IMR-90 (cell line): ENCODE measurements around the gene FAM20C. TPM values are rescaled to one million over a fixed set of nuclear protein-coding genes. Genes with fewer than 3 reads are reported as not detected.

Experiments used
- ATAC-seq: fragments of 200-7000 bp; cut with Tn5 transposase; 2 replicates; pipeline ENCODE4 v1.9.1; 2020; ENCODE audit warnings: low read depth, mild to moderate bottlenecking, moderate library complexity
- BruUV-seq: library from RNA; stranded (reverse); fragments of 400-500 nt; replicated peaks from 2 replicates; lab custom pipeline; 2021; lab: Mats Ljungman, UMichigan
- CTCF ChIA-PET: fragments of 300-600 bp; formaldehyde crosslinking; extraction: SDS; loops from one replicate; lab custom pipeline; 2021; ENCODE audit warnings: antibody characterized with exemption; lab: Yijun Ruan, JAX
- POLR2A ChIA-PET: fragments of 300-600 bp; sonication (Branson Sonifier 250); formaldehyde crosslinking; loops from one replicate; lab custom pipeline; 2022; ENCODE audit warnings: antibody characterized with exemption; ENCODE audit not compliant: unreplicated experiment; lab: Charles Lee
- DNase-seq: peaks from one replicate; pipeline ENCODE4 v3.0.0; 2013
- H2AFZ ChIP-seq: replicated peaks from 2 replicates; pipeline ENCODE3; 2013; ENCODE audit warnings: low read length, mild to moderate bottlenecking; ENCODE audit not compliant: poor library complexity
- H2AK5ac ChIP-seq: 2 replicates; pipeline ENCODE4 v1.6.1; 2013; ENCODE audit warnings: low read depth, low read length, inconsistent platforms
- H2AK9ac ChIP-seq: replicated peaks from 2 replicates; pipeline ENCODE3; 2013; ENCODE audit warnings: mild to moderate bottlenecking, low read depth, low read length, moderate library complexity; ENCODE audit not compliant: poor library complexity
- H2BK120ac ChIP-seq: 2 replicates; pipeline ENCODE4 v1.6.1; 2013; ENCODE audit warnings: low read depth, low read length, inconsistent platforms
- H2BK15ac ChIP-seq: 3 replicates; pipeline ENCODE4 v1.6.1; 2013; ENCODE audit warnings: low read depth, low read length, inconsistent platforms
- H2BK20ac ChIP-seq: 2 replicates; pipeline ENCODE4 v1.6.1; 2013; ENCODE audit warnings: low read depth, mild to moderate bottlenecking, inconsistent platforms, low read length, moderate library complexity
- H2BK5ac ChIP-seq: 2 replicates; pipeline ENCODE4 v1.6.1; 2013; ENCODE audit warnings: mild to moderate bottlenecking, low read depth, low read length, inconsistent platforms; ENCODE audit not compliant: poor library complexity, severe bottlenecking
- H3K14ac ChIP-seq: replicated peaks from 2 replicates; pipeline ENCODE4 v1.6.1; 2013; ENCODE audit warnings: low read depth, low read length, inconsistent platforms
- H3K18ac ChIP-seq: 2 replicates; pipeline ENCODE4 v1.6.1; 2013; ENCODE audit warnings: low read depth, low read length, control low read depth
- H3K23ac ChIP-seq: 2 replicates; pipeline ENCODE4 v1.6.1; 2013; ENCODE audit warnings: low read depth, low read length, inconsistent platforms
- H3K27ac ChIP-seq: 2 replicates; pipeline ENCODE4 v1.5.1; 2013; ENCODE audit warnings: mild to moderate bottlenecking, control low read depth, low read length; ENCODE audit not compliant: insufficient read depth
- H3K27me3 ChIP-seq: 2 replicates; pipeline ENCODE4 v1.6.1; 2013; ENCODE audit warnings: low read length; ENCODE audit not compliant: control insufficient read depth, insufficient read depth
- H3K36me3 ChIP-seq: 2 replicates; pipeline ENCODE4 v1.6.1; 2013; ENCODE audit warnings: low read length, mixed read lengths; ENCODE audit not compliant: control insufficient read depth, insufficient read depth
- H3K4ac ChIP-seq: 2 replicates; pipeline ENCODE4 v1.6.1; 2013; ENCODE audit warnings: low read depth, low read length, inconsistent platforms
- H3K4me1 ChIP-seq: 2 replicates; pipeline ENCODE4 v1.6.1; 2013; ENCODE audit warnings: low read length, mixed read lengths; ENCODE audit not compliant: control insufficient read depth, insufficient read depth
- H3K4me2 ChIP-seq: 2 replicates; pipeline ENCODE4 v1.6.1; 2013; ENCODE audit warnings: low read depth, mild to moderate bottlenecking, control low read depth, low read length, moderate library complexity
- H3K4me3 ChIP-seq: 2 replicates; pipeline ENCODE4 v1.5.1; 2013; ENCODE audit warnings: low read depth, mild to moderate bottlenecking, control low read depth, low read length, moderate library complexity; ENCODE audit not compliant: insufficient read depth
- H3K56ac ChIP-seq: 2 replicates; pipeline ENCODE4 v1.6.1; 2013; ENCODE audit warnings: low read length, inconsistent platforms; ENCODE audit not compliant: insufficient read depth; ENCODE audit errors: extremely low read depth
- H3K79me1 ChIP-seq, 2 experiments: 2 replicates each; pipeline ENCODE4 v1.6.1; 2013; ENCODE audit warnings: low read length in 2 of 2, inconsistent platforms in 1 of 2, low read depth in 1 of 2
- H3K9ac ChIP-seq: 2 replicates; pipeline ENCODE4 v1.6.1; 2013; ENCODE audit warnings: low read depth, low read length, control low read depth
- H3K9me1 ChIP-seq: 2 replicates; pipeline ENCODE4 v1.6.1; 2013; ENCODE audit warnings: low read length, inconsistent platforms; ENCODE audit not compliant: insufficient read depth
- H3K9me3 ChIP-seq: 2 replicates; pipeline ENCODE4 v1.6.1; 2013; ENCODE audit warnings: low read length; ENCODE audit not compliant: control insufficient read depth, insufficient read depth
- H4K20me1 ChIP-seq: 2 replicates; pipeline ENCODE4 v1.6.1; 2013; ENCODE audit warnings: low read length, inconsistent platforms; ENCODE audit not compliant: insufficient read depth
- H4K5ac ChIP-seq: 2 replicates; pipeline ENCODE4 v1.6.1; 2013; ENCODE audit warnings: mild to moderate bottlenecking, low read depth, low read length, control low read depth
- H4K8ac ChIP-seq, 2 experiments: 2 replicates each; pipeline ENCODE4 v1.6.1; 2013; ENCODE audit warnings: low read depth in 2 of 2, low read length in 2 of 2, control low read depth in 1 of 2, inconsistent platforms in 1 of 2
- H4K91ac ChIP-seq: 2 replicates; pipeline ENCODE4 v1.6.1; 2013; ENCODE audit warnings: low read depth, low read length, inconsistent platforms; ENCODE audit not compliant: insufficient read depth
- BHLHE40 ChIP-seq: fragments of 150-350 bp; IDR thresholded peaks from 2 replicates; pipeline ENCODE4 v1.6.1; 2016; ENCODE audit warnings: mild to moderate bottlenecking, low read depth, low read length
- CEBPB ChIP-seq: IDR thresholded peaks from 2 replicates; pipeline ENCODE4 v1.6.1; 2012; ENCODE audit warnings: low read depth, low read length, improper control_type of control experiment
- CHD1 ChIP-seq: IDR thresholded peaks from 2 replicates; pipeline ENCODE4 v1.6.1; 2012; ENCODE audit warnings: low read depth, low read length, improper control_type of control experiment
- FOS ChIP-seq: fragments of 150-350 bp; IDR thresholded peaks from 2 replicates; pipeline ENCODE4 v1.6.1; 2016; ENCODE audit warnings: low read depth, low read length
- MAFK ChIP-seq: IDR thresholded peaks from 2 replicates; pipeline ENCODE4 v1.6.1; 2012; ENCODE audit warnings: low read depth, low read length, improper control_type of control experiment
- MAZ ChIP-seq: IDR thresholded peaks from 2 replicates; pipeline ENCODE4 v1.6.1; 2012; ENCODE audit warnings: low read depth, mild to moderate bottlenecking, low read length, improper control_type of control experiment, moderate library complexity, borderline replicate concordance
- MXI1 ChIP-seq: IDR thresholded peaks from 2 replicates; pipeline ENCODE4 v1.6.1; 2012; ENCODE audit warnings: low read depth, mild to moderate bottlenecking, low read length, moderate library complexity, borderline replicate concordance
- NFE2L2 ChIP-seq: fragments of 150-350 bp; IDR thresholded peaks from 2 replicates; pipeline ENCODE4 v1.6.1; 2016; ENCODE audit warnings: low read depth, mild to moderate bottlenecking, low read length
- POLR2A ChIP-seq: IDR thresholded peaks from 2 replicates; pipeline ENCODE4 v1.6.1; 2012; ENCODE audit warnings: mild to moderate bottlenecking, low read depth, low read length
- RAD21 ChIP-seq: IDR thresholded peaks from 2 replicates; pipeline ENCODE4 v1.6.1; 2012; ENCODE audit warnings: low read length, improper control_type of control experiment
- RCOR1 ChIP-seq: IDR thresholded peaks from 2 replicates; pipeline ENCODE4 v1.6.1; 2012; ENCODE audit warnings: mild to moderate bottlenecking, low read length, improper control_type of control experiment; ENCODE audit not compliant: insufficient replicate concordance
- RFX5 ChIP-seq: IDR thresholded peaks from 2 replicates; pipeline ENCODE4 v1.8.0; 2012; ENCODE audit warnings: low read depth, mild to moderate bottlenecking, low read length, moderate library complexity
- SMC3 ChIP-seq: fragments of 150-350 bp; IDR thresholded peaks from 2 replicates; pipeline ENCODE4 v1.6.1; 2016; ENCODE audit warnings: low read depth, mild to moderate bottlenecking, antibody characterized with exemption, low read length, moderate library complexity
- WGBS, 2 experiments: methylation state at CpG; one replicate each; pipeline versions ENCODE4 v1.1.5 to v1.1.7; 2013; ENCODE audit warnings: missing lambda C conversion rate in 2 of 2; ENCODE audit not compliant: insufficient read length in 1 of 2; ENCODE audit errors: extremely low coverage in 2 of 2; 5-methylcytosine and 5-hydroxymethylcytosine counted together
- dilution Hi-C: fragments of 300-500 bp; cut with HindIII; formaldehyde crosslinking; loops from one replicate; pipeline ENCODE4 v1.14.3; 2018; ENCODE audit warnings: low sequenced_read_pairs; ENCODE audit not compliant: unreplicated experiment
- in situ Hi-C: fragments of 300-500 bp; cut with MboI; formaldehyde crosslinking; loops from 3 replicates; pipeline ENCODE4 v1.14.3; 2019; ENCODE audit warnings: low sequenced_read_pairs, inconsistent platforms, mixed read lengths
- intact Hi-C: fragments of 100-400 bp; cut with micrococcal nuclease; formaldehyde crosslinking; loops from 2 replicates; pipeline ENCODE4 v1.10.0; 2022
- polyA plus RNA-seq, 3 experiments: library from polyadenylated mRNA; depleted of rRNA; stranded (reverse); fragments of >200 nt; gene quantifications; 2 replicates each; pipeline ENCODE4 v1.2.3, GENCODE V29; 2012; ENCODE audit warnings: low replicate concordance in 1 of 3
- total RNA-seq: library from RNA; depleted of rRNA; stranded (reverse); fragments of >200 nt; gene quantifications from 2 replicates; pipeline ENCODE4 v1.2.3, GENCODE V29; 2012
- TF ChIP-seq, protein P1 (sequence below): fragments of 150-350 bp; IDR thresholded peaks from 2 replicates; pipeline ENCODE4 v1.6.1; 2017; ENCODE audit warnings: mild to moderate bottlenecking, antibody characterized with exemption, low read length, low read depth
- TF ChIP-seq, protein P2 (sequence below): fragments of 150-350 bp; IDR thresholded peaks from 2 replicates; pipeline ENCODE4 v1.6.1; 2016; ENCODE audit warnings: low read depth, mild to moderate bottlenecking, low read length, moderate library complexity, borderline replicate concordance

FAM20C gene
- total and polyA plus RNA-seq, 2 of the 4 experiments (the other 2 are of a cell fraction) = 7.7 to 36.6 TPM

DNA sequence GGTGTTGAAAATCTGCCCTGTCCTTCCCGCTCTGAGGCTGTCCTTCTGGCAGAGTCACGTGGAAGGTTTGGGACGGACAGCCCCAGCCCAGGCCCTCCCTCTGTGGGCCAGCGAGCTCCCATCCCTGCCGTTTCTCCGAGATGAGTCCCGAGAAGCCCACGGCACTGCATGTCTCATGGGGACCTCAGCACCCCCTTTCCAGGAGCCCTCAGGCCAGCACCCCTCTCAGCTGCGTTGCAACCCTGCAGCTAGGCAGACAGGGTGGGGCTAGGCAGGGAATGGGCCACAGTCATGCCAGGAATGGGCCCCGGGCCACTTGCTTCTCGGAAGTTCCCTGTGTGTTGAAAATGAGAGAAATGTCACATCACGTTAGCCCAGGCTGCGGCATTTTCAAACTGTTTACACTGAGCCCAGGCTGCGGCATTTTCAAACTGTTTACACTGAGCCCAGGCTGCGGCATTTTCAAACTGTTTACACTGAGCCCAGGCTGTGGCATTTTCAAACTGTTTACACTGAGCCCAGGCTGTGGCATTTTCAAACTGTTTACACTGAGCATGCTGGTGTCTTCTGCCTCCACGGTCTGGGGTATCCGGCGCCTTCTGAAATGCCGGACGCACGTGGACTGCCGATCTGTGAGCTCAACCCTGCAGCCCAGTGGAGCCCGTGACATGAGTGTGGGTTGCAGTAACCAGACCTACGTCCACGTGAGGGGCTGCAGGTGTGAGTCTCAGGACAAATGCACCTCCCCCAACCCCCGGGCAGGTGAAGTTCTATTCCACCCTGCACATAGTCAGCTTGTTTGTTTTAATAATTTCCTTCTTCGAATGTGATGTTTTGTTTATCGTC, 42.6 kb downstream of the FAM20C start:
- peak overlapping the region; percentile 93 for H3K23ac ChIP-seq
- peaks cover 31% of the 10 kb centered on the region for H3K9me1 ChIP-seq
- intact Hi-C loops = no loop called here
- H3K14ac ChIP-seq = peak overlapping the region; percentile 96
- H2BK5ac ChIP-seq = peak overlapping the region; percentile 96
- H2BK15ac ChIP-seq = peak overlapping the region; percentile 84; the same call in 2 of the 3 replicates
- 8% methylated on average over 6 of the region's 28 CpGs; no CpG with 5 or more reads in 1 of the 2 experiments for WGBS, 2 experiments
- no peaks in the 10 kb centered on the region for H3K27me3 ChIP-seq
- H3K4me2 ChIP-seq = peak overlapping the region; percentile 49
- H3K27ac ChIP-seq = peak overlapping the region; percentile 96
- H3K9ac ChIP-seq = peak overlapping the region; percentile 53
- H2BK120ac ChIP-seq = peak overlapping the region; percentile 98
- H2AFZ ChIP-seq = peak overlapping the region; percentile 88
- H3K56ac ChIP-seq = peak overlapping the region; percentile 76
- peak overlapping the region; percentile 93 for H2BK20ac ChIP-seq
- H3K18ac ChIP-seq = peak overlapping the region; percentile 97
- H2AK5ac ChIP-seq = peak overlapping the region; percentile 100
- peak overlapping the region; percentile 100 for H2AK9ac ChIP-seq
- H3K4ac ChIP-seq = peak overlapping the region; percentile 98
- no peaks in the 10 kb centered on the region for H3K9me3 ChIP-seq
- ATAC-seq = peak; percentile 69
- CTCF ChIA-PET = no interaction called here
- H3K36me3 ChIP-seq = peaks cover 29% of the 10 kb centered on the region
- H4K5ac ChIP-seq = peak overlapping the region; percentile 99
- in situ Hi-C loops = no loop called here
- dilution Hi-C loops = no loop called here
- peak overlapping the region; percentile 98 for H4K91ac ChIP-seq
- H3K79me1 ChIP-seq = peaks cover 41 to 70% of the 10 kb centered on the region in 2 experiments
- H3K4me1 ChIP-seq = peaks cover 53% of the 10 kb centered on the region
- no TSS peak for BruUV-seq
- H4K20me1 ChIP-seq = peaks cover 20% of the 10 kb centered on the region
- peak; percentile 71 for DNase-seq
- peak overlapping the region; percentile 73 to 87 for H4K8ac ChIP-seq
- H3K4me3 ChIP-seq = no peak overlapping the region
- POLR2A ChIA-PET = interaction anchor here (1.5 kb wide), 1 partner anchor 43 kb away, joined by 3 read pairs; the partner anchor contains the start of gene FAM20C
- TF ChIP-seq RFX5 (no peak), FOS (no peak), MAFK (no peak), CHD1 (no peak), POLR2A (no peak), NFE2L2 (no peak), RAD21 (no peak), BHLHE40 (peak; percentile 78), SMC3 (no peak), MAZ (peak; percentile 46; the same call in 1 of the 2 replicates), CEBPB (no peak), MXI1 (peak; percentile 97), RCOR1 (no peak)
- TF ChIP-seq, protein P1, sequence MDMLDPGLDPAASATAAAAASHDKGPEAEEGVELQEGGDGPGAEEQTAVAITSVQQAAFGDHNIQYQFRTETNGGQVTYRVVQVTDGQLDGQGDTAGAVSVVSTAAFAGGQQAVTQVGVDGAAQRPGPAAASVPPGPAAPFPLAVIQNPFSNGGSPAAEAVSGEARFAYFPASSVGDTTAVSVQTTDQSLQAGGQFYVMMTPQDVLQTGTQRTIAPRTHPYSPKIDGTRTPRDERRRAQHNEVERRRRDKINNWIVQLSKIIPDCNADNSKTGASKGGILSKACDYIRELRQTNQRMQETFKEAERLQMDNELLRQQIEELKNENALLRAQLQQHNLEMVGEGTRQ = peak; percentile 50; the same call in 1 of the 2 replicates
- TF ChIP-seq, protein P2, sequence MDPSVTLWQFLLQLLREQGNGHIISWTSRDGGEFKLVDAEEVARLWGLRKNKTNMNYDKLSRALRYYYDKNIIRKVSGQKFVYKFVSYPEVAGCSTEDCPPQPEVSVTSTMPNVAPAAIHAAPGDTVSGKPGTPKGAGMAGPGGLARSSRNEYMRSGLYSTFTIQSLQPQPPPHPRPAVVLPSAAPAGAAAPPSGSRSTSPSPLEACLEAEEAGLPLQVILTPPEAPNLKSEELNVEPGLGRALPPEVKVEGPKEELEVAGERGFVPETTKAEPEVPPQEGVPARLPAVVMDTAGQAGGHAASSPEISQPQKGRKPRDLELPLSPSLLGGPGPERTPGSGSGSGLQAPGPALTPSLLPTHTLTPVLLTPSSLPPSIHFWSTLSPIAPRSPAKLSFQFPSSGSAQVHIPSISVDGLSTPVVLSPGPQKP = no peak
